A549 (cell line): ENCODE data around the gene SLC16A3. TPM values are rescaled to one million over a fixed set of nuclear protein-coding genes. Genes with fewer than 3 reads are reported as not detected.

Experiments used
- ATAC-seq, 2 experiments: fragments of 200-7000 bp in 1 of 2; fragments of >200 bp in 1 of 2; cut with Nextera tagmentation in 1 of 2; cut with Tn5 transposase in 1 of 2; 3 replicates each; pipeline versions ENCODE4 v1.8.0 to v1.9.1; 2018 to 2020; ENCODE audit warnings: mild to moderate bottlenecking in 1 of 2, moderate library complexity in 1 of 2
- CTCF ChIA-PET: fragments of 300-600 bp; sonication (Branson Sonifier 250); formaldehyde crosslinking; extraction: SDS; loops from one replicate; lab custom pipeline; 2021; ENCODE audit warnings: antibody characterized with exemption, inconsistent platforms; lab: Yijun Ruan, JAX
- POLR2A ChIA-PET: fragments of 350-600 bp; formaldehyde crosslinking; extraction: SDS; loops from one replicate; lab custom pipeline; 2021; ENCODE audit warnings: antibody characterized with exemption, inconsistent platforms; lab: Yijun Ruan, JAX
- DNase-seq, 2 experiments: peaks; one replicate each; pipeline versions ENCODE4 v3.0.0 to v3.0.0-alpha.2; 2011 to 2016; ENCODE audit warnings: low read depth in 1 of 2, low spot score in 1 of 2
- FAIRE-seq: peaks from 2 replicates; lab custom pipeline; 2011; peaks lifted over from hg19 to GRCh38; lab: Jason Lieb, UNC
- H3K27ac ChIP-seq, 2 experiments: fragments of >200 bp; sonication (Bioruptor Twin); formaldehyde crosslinking; 3 replicates each; pipeline ENCODE4 v1.5.1; 2016 to 2017
- H3K4me1 ChIP-seq: fragments of >200 bp; sonication (Bioruptor Twin); formaldehyde crosslinking; 3 replicates; pipeline ENCODE4 v1.6.1; 2016
- H3K4me2 ChIP-seq: fragments of >200 bp; sonication (Bioruptor Twin); formaldehyde crosslinking; 3 replicates; pipeline ENCODE4 v1.6.1; 2016
- H3K4me3 ChIP-seq: fragments of >200 bp; sonication (Bioruptor Twin); formaldehyde crosslinking; 3 replicates; pipeline ENCODE4 v1.5.1; 2016
- H3K9me3 ChIP-seq: fragments of >200 bp; sonication (Bioruptor Twin); formaldehyde crosslinking; 3 replicates; pipeline ENCODE4 v1.6.1; 2016
- CEBPB ChIP-seq, 2 experiments: fragments of >200 bp in 1 of 2; sonication (Bioruptor Twin) in 1 of 2; formaldehyde crosslinking in 1 of 2; IDR thresholded peaks; 2 replicates each; pipeline ENCODE4 v1.6.1; 2012 to 2016
- CHD2 ChIP-seq: fragments of 150-350 bp; IDR thresholded peaks from 2 replicates; pipeline ENCODE4 v1.6.1; 2014; ENCODE audit warnings: low read length; ENCODE audit not compliant: partially characterized antibody
- CHD4 ChIP-seq: fragments of 200-600 bp; sonication (generic); IDR thresholded peaks from 2 replicates; pipeline ENCODE4 v1.6.1; 2016; ENCODE audit warnings: antibody characterized with exemption, mild to moderate bottlenecking, borderline replicate concordance
- EHF ChIP-seq: fragments of 250-450 bp; sonication (Bioruptor Pico); IDR thresholded peaks from 2 replicates; pipeline ENCODE4 v1.5.0; 2020; ENCODE audit warnings: mild to moderate bottlenecking
- ESRRA ChIP-seq: fragments of 150-350 bp; IDR thresholded peaks from 2 replicates; pipeline ENCODE4 v1.6.1; 2014; ENCODE audit warnings: mild to moderate bottlenecking, low read length, borderline replicate concordance
- GATA3 ChIP-seq: IDR thresholded peaks from 2 replicates; pipeline ENCODE4 v1.6.1; 2012; ENCODE audit warnings: borderline replicate concordance
- HDAC2 ChIP-seq: fragments of 200-600 bp; sonication (generic); IDR thresholded peaks from 2 replicates; pipeline ENCODE4 v1.6.1; 2016
- MAX ChIP-seq: IDR thresholded peaks from 2 replicates; pipeline ENCODE4 v1.6.1; 2012
- PBX3 ChIP-seq: IDR thresholded peaks from 2 replicates; pipeline ENCODE4 v1.6.1; 2012
- PHF8 ChIP-seq: fragments of 200-600 bp; sonication (generic); IDR thresholded peaks from 2 replicates; pipeline ENCODE4 v1.6.1; 2016; ENCODE audit warnings: low read depth, mild to moderate bottlenecking, antibody characterized with exemption, moderate library complexity, borderline replicate concordance
- RAD21 ChIP-seq, 2 experiments: fragments of >200 bp in 1 of 2; sonication (Bioruptor Twin) in 1 of 2; formaldehyde crosslinking in 1 of 2; IDR thresholded peaks in 1 of 2; conservative IDR thresholded peaks in 1 of 2; 2 replicates in 1 of 2; 3 replicates in 1 of 2; pipeline ENCODE4 v1.6.1; 2012 to 2018; ENCODE audit warnings: inconsistent platforms in 1 of 2
- RARB ChIP-seq: fragments of 250-450 bp; sonication (Bioruptor Pico); IDR thresholded peaks from 2 replicates; pipeline ENCODE4 v1.8.0; 2021; ENCODE audit warnings: mild to moderate bottlenecking, moderate library complexity
- REST ChIP-seq: fragments of 200-600 bp; sonication (generic); IDR thresholded peaks from 2 replicates; pipeline ENCODE4 v1.6.1; 2016; ENCODE audit warnings: antibody characterized with exemption, mild to moderate bottlenecking, moderate library complexity
- RNF2 ChIP-seq: fragments of 200-600 bp; sonication (generic); IDR thresholded peaks from 2 replicates; pipeline ENCODE4 v1.6.1; 2016; ENCODE audit warnings: low read depth, mild to moderate bottlenecking, antibody characterized with exemption, moderate library complexity, borderline replicate concordance
- SREBF2 ChIP-seq: fragments of 450-650 bp; IDR thresholded peaks from 2 replicates; pipeline ENCODE4 v1.6.1; 2014; ENCODE audit warnings: mild to moderate bottlenecking, moderate library complexity
- TP53 ChIP-seq: fragments of 250-450 bp; sonication (Bioruptor Pico); IDR thresholded peaks from 2 replicates; pipeline ENCODE4 v1.5.0; 2021; ENCODE audit warnings: mild to moderate bottlenecking, moderate library complexity
- USF2 ChIP-seq: fragments of 450-650 bp; IDR thresholded peaks from 2 replicates; pipeline ENCODE4 v1.6.1; 2014; ENCODE audit warnings: antibody characterized with exemption
- ZNF302 ChIP-seq: fragments of 250-450 bp; sonication (Bioruptor Pico); IDR thresholded peaks from 2 replicates; pipeline ENCODE4 v1.9.0; 2021; ENCODE audit warnings: inconsistent platforms, mild to moderate bottlenecking, moderate library complexity
- WGBS: methylation state at CpG from one replicate; pipeline ENCODE4 v1.1.6; 2017; ENCODE audit errors: missing lambda C conversion rate; 5-methylcytosine and 5-hydroxymethylcytosine counted together
- polyA plus RNA-seq, 4 experiments: library from polyadenylated mRNA; depleted of rRNA in 3 of 4; stranded (reverse); fragments of >200 nt; fragmentation: RNase III in 1 of 4; extraction: RNeasy Plus Mini Kit Qiagen cat#74134 plus additional on column Dnase treatment in 1 of 4; gene quantifications; 2 replicates in 3 of 4; 3 replicates in 1 of 4; pipeline ENCODE4 v1.2.3, GENCODE V29; 2011 to 2017

The SLC16A3 gene
- polyA plus RNA-seq, 2 of the 4 experiments (the other 2 are of a cell fraction), result 28.6 to 90.9 TPM

- TF ChIP-seq USF2, result peak; percentile 5
- no peak for TF ChIP-seq TP53 (CRISPR knock-in tag)
- no peak for TF ChIP-seq GATA3
- TF ChIP-seq EHF (CRISPR knock-in tag), result peak; percentile 37; the same call in 1 of the 2 replicates
- no peak for TF ChIP-seq RARB (CRISPR knock-in tag)
- TF ChIP-seq CHD4, result no peak; the same call in 1 of the 2 replicates
- 0 out of 2 replicates have a peak, but pooled peaks have one; percentile 8 for TF ChIP-seq PBX3
- TF ChIP-seq ESRRA, result no peak
- TF ChIP-seq RAD21 (conservative IDR thresholded peaks at IDR 0.05 in 1 of 2, IDR thresholded peaks at IDR 0.05 in 1 of 2), result no peak; a peak in 1 of 5 replicates
- no peak for TF ChIP-seq PHF8
- no peak for TF ChIP-seq REST
- no peak for TF ChIP-seq SREBF2
- no peak for TF ChIP-seq CHD2
- peak; percentile 96 for TF ChIP-seq MAX
- peak; percentile 87; the same call in 1 of the 2 replicates for TF ChIP-seq RNF2
- no peak for TF ChIP-seq HDAC2
- no peak for TF ChIP-seq CEBPB (IDR thresholded peaks at IDR 0.05)
These were observed 1.9 kb downstream of the SLC16A3 start (continued) for GRCh38 chr17:82230609-82231311.

GRCh38 chr17:82231312-82231561 lies 2.4 kb downstream of the SLC16A3 start:
- Histone ChIP-seq H3K4me2 (peak overlapping the region; percentile 96), H3K9me3 (no peaks in the 10 kb centered on the region), H3K4me1 (peaks cover 54% of the 10 kb centered on the region), H3K27ac (peak overlapping the region; percentile 95 to 99), H3K4me3 (peak overlapping the region; percentile 65)
- DNase-seq (no peak), ATAC-seq (peak; percentile 30 to 60), FAIRE-seq (no peak)
- POLR2A ChIA-PET, result interaction anchor here (1.0 to 1.4 kb wide), 3 partner anchors 11 to 61 kb away, joined by 3 to 7 read pairs (median 4); no protein-coding TSS in a partner anchor
- 2% methylated on average over 9 of the region's 18 CpGs for WGBS
- no peak for TF ChIP-seq ZNF302 (CRISPR knock-in tag)
- CTCF ChIA-PET, result interaction anchor here (1.0 to 17.6 kb wide), 6 partner anchors 11 to 95 kb away, joined by 3 to 289 read pairs (median 12); partner anchors contain the start of gene SECTM1
